HepG2 (cell line): ENCODE measurements around the gene GPATCH4. TPM values are rescaled to one million over a fixed set of nuclear protein-coding genes. Genes with fewer than 3 reads are reported as not detected.

Source experiments
- ARNTL ChIP-seq: sonication (generic); formaldehyde crosslinking; IDR thresholded peaks from 2 replicates; pipeline ENCODE4 v1.4.0; 2020; ENCODE audit warnings: mild to moderate bottlenecking, missing genetic modification reagents
- ATF1 ChIP-seq: IDR thresholded peaks from 2 replicates; pipeline ENCODE4 v1.6.1; 2016; ENCODE audit warnings: mild to moderate bottlenecking, control low read depth
- DMAP1 ChIP-seq: IDR thresholded peaks from 2 replicates; pipeline ENCODE4 v1.6.1; 2016
- IRF2 ChIP-seq: IDR thresholded peaks from 2 replicates; pipeline ENCODE4 v1.6.1; 2018; ENCODE audit warnings: missing genetic modification reagents, missing compliant biosample characterization
- MBNL3 ChIP-seq: fragments of 250-450 bp; sonication (Bioruptor Pico); conservative IDR thresholded peaks from 2 replicates; pipeline ENCODE4 v1.8.0; 2022; ENCODE audit warnings: mild to moderate bottlenecking, inconsistent platforms
- NKX3-1 ChIP-seq: sonication (generic); formaldehyde crosslinking; IDR thresholded peaks from 2 replicates; pipeline ENCODE4 v1.5.0; 2020; ENCODE audit warnings: missing genetic modification reagents
- SMAD3 ChIP-seq: sonication (generic); formaldehyde crosslinking; IDR thresholded peaks from 2 replicates; pipeline ENCODE4 v1.4.0; 2020; ENCODE audit warnings: missing genetic modification reagents
- THAP11 ChIP-seq: IDR thresholded peaks from 2 replicates; pipeline ENCODE4 v1.6.1; 2016; ENCODE audit warnings: missing biosample characterization, missing genetic modification reagents
- XRCC5 ChIP-seq: fragments of 200-400 bp; formaldehyde crosslinking; optimal IDR thresholded peaks from 2 replicates; pipeline ENCODE3; 2017; ENCODE audit warnings: mild to moderate bottlenecking, low read length
- ZFP36L1 ChIP-seq: sonication (generic); formaldehyde crosslinking; IDR thresholded peaks from 2 replicates; pipeline ENCODE4 v1.8.0; 2022; ENCODE audit warnings: mild to moderate bottlenecking, missing genetic modification reagents, moderate library complexity
- ZNF652 ChIP-seq: IDR thresholded peaks from 2 replicates; pipeline ENCODE4 v1.6.1; 2016; ENCODE audit warnings: low read depth, borderline replicate concordance
- polyA plus RNA-seq, 8 experiments: library from polyadenylated mRNA; depleted of rRNA in 3 of 8; stranded (reverse) in 7 of 8; unstranded in 1 of 8; fragments of >200 nt; fragmentation: Illumina TruSeq in 4 of 8; extraction: Trizol in 4 of 8; gene quantifications; 2 replicates each; pipeline versions ENCODE4 v1.2.1 to v1.2.3, GENCODE V29; 2011 to 2016; ENCODE audit warnings: low read depth in 4 of 8, missing spikeins in 1 of 8, mixed read lengths in 1 of 8; ENCODE audit not compliant: insufficient read depth in 1 of 8
- total RNA-seq, 5 experiments: library from RNA; depleted of rRNA; stranded (reverse); fragments of >200 nt; fragmentation: Illumina TruSeq; extraction: Trizol; gene quantifications; 2 replicates each; pipeline ENCODE4 v1.2.3, GENCODE V29; 2016; ENCODE audit warnings: low read depth in 1 of 5
- TF ChIP-seq, protein P1 (sequence below), 2 experiments: fragments of 450-650 bp in 1 of 2; sonication (generic) in 1 of 2; formaldehyde crosslinking in 1 of 2; IDR thresholded peaks; 2 replicates each; pipeline versions ENCODE4 v1.6.1 to v1.8.0; 2016 to 2022; ENCODE audit warnings: antibody characterized with exemption in 1 of 2, mild to moderate bottlenecking in 1 of 2, missing genetic modification reagents in 1 of 2

Gene GPATCH4
- total and polyA plus RNA-seq, 2 of the 13 experiments (the other 11 are each of a cell fraction or from before 2014, with no cell fraction given), result 19.2 to 37.9 TPM

- TF ChIP-seq, protein P1, sequence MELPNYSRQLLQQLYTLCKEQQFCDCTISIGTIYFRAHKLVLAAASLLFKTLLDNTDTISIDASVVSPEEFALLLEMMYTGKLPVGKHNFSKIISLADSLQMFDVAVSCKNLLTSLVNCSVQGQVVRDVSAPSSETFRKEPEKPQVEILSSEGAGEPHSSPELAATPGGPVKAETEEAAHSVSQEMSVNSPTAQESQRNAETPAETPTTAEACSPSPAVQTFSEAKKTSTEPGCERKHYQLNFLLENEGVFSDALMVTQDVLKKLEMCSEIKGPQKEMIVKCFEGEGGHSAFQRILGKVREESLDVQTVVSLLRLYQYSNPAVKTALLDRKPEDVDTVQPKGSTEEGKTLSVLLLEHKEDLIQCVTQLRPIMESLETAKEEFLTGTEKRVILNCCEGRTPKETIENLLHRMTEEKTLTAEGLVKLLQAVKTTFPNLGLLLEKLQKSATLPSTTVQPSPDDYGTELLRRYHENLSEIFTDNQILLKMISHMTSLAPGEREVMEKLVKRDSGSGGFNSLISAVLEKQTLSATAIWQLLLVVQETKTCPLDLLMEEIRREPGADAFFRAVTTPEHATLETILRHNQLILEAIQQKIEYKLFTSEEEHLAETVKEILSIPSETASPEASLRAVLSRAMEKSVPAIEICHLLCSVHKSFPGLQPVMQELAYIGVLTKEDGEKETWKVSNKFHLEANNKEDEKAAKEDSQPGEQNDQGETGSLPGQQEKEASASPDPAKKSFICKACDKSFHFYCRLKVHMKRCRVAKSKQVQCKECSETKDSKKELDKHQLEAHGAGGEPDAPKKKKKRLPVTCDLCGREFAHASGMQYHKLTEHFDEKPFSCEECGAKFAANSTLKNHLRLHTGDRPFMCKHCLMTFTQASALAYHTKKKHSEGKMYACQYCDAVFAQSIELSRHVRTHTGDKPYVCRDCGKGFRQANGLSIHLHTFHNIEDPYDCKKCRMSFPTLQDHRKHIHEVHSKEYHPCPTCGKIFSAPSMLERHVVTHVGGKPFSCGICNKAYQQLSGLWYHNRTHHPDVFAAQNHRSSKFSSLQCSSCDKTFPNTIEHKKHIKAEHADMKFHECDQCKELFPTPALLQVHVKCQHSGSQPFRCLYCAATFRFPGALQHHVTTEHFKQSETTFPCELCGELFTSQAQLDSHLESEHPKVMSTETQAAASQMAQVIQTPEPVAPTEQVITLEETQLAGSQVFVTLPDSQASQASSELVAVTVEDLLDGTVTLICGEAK (IDR thresholded peaks at IDR 0.05), result no peak
- TF ChIP-seq, protein P1 (CRISPR knock-in tag; IDR thresholded peaks at IDR 0.05), result 0 out of 2 replicates have a peak, but pooled peaks have one; percentile 1
- peak; percentile 74 for TF ChIP-seq ZNF652 (CRISPR knock-in tag)
- peak; percentile 38 for TF ChIP-seq THAP11 (CRISPR knock-in tag)
- 0 out of 2 replicates have a peak, but pooled peaks have one; percentile 53 for TF ChIP-seq ATF1 (CRISPR knock-in tag)
- TF ChIP-seq MBNL3 (CRISPR knock-in tag), result no peak
- TF ChIP-seq ZFP36L1 (CRISPR knock-in tag), result 0 out of 2 replicates have a peak, but pooled peaks have one; percentile 10
- TF ChIP-seq XRCC5, result peak; percentile 10
- TF ChIP-seq ARNTL (CRISPR knock-in tag), result no peak
- TF ChIP-seq DMAP1 (CRISPR knock-in tag), result 0 out of 2 replicates have a peak, but pooled peaks have one; percentile 5
- peak; percentile 1; the same call in 1 of the 2 replicates for TF ChIP-seq IRF2 (CRISPR knock-in tag)
- no peak for TF ChIP-seq NKX3-1
- 0 out of 2 replicates have a peak, but pooled peaks have one; percentile 13 for TF ChIP-seq SMAD3
Measured at GRCh38 chr1:156572663-156573018, 28.6 kb downstream of the GPATCH4 start (continued).
